Muscle layer of duodenum (tissue), 2 donors: ENCODE results near the gene RB1.

ENCODE experiments used
- H3K27ac ChIP-seq: one replicate; pipeline ENCODE4 v1.7.0; 2013; ENCODE audit warnings: mild to moderate bottlenecking, low read length
- H3K27me3 ChIP-seq: one replicate; pipeline ENCODE4 v1.7.0; 2013; ENCODE audit warnings: low read depth, mild to moderate bottlenecking, control low read depth, low read length
- H3K36me3 ChIP-seq, 2 donors: one replicate each; pipeline ENCODE4 v1.7.0; 2013; ENCODE audit warnings: low read length in 2 of 2, control low read depth in 1 of 2, mild to moderate bottlenecking in 1 of 2; ENCODE audit not compliant: insufficient read depth in 2 of 2, control insufficient read depth in 1 of 2
- H3K4me1 ChIP-seq, 2 donors: one replicate each; pipeline ENCODE4 v1.7.0; 2013; ENCODE audit warnings: low read length in 2 of 2, mild to moderate bottlenecking in 2 of 2, control low read depth in 1 of 2, moderate library complexity in 1 of 2; ENCODE audit not compliant: insufficient read depth in 2 of 2, control insufficient read depth in 1 of 2
- H3K4me3 ChIP-seq, 2 donors: one replicate each; pipeline ENCODE4 v1.7.0; 2013; ENCODE audit warnings: low read length in 2 of 2, low read depth in 1 of 2, mild to moderate bottlenecking in 1 of 2
- H3K9me3 ChIP-seq, 2 donors: one replicate each; pipeline ENCODE4 v1.7.0; 2013; ENCODE audit warnings: low read length in 2 of 2, control low read depth in 1 of 2, mild to moderate bottlenecking in 1 of 2; ENCODE audit not compliant: control insufficient read depth in 1 of 2
- donor health status: healthy.

The RB1 gene

DNA sequence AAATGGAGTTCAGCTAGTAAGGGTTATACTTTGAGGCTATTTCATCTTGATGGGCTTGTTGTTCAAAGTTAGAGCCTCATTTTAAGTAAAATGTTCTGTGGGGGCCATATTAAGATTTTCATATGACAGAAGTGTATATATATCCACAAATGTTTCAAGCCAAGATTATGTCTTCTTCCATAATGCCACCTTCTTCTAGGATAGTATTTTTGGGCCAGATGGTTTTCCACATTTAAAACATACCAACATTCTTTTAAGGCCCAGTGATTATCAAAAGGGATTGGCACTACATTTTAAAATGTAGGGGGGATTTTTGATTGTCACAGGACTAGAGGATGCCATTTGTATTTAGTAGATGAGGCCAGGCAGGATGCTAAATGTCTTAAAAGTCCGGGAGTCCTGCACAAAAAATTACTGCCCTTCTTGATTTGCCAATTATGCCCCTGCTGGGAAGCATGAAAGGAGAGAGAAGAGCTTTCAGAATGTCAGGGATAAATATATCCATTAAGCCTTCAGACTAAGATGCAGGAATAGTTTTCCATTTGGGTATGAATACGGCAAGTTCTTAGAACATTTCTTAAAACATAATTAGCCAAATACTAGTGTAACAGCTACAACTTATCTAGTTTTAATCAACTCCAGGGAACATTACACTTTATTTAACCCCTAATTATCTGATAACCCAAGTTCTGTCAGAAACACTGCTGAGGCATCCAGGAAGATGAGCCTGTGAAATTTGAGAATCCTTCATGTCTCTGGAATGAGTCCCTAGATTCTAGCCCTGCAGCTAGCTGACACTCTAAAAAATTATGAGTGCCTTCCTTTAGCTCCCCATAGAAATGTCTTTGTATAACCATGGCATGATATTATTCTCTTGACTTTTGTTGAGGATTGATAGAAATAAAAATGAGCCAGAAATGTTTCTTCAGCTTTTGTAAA, 36.6 kb upstream of the RB1 start:
- Histone ChIP-seq H3K27me3 (no peaks in the 10 kb centered on the region), H3K36me3 (peaks cover 24 to 31% of the 10 kb centered on the region in 2 donors), H3K9me3 (no peaks in the 10 kb centered on the region), H3K4me3 (no peak overlapping the region), H3K4me1 (peaks cover 0 to 4% of the 10 kb centered on the region in 2 donors), H3K27ac (no peak overlapping the region)

DNA sequence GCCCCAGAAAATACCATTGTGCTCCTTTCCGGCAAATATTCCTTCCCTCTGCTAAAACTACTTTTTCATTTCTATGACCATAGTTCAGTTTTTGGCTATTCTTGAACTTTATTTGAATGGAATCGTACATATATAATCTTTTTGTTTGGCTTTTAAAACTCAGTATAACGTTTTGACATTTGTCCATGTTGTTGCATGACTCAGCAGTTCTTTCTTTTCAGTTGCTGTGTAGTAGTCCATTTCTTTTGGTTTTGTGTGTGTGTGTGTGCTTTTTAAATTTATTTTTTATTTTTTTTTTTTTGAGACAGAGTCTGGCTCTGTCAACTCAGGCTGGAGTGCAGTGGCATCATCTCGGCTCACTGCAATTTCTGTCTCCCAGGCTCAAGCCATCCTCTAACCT, 35.5 kb upstream of the RB1 start:
- no peak overlapping the region for H3K27ac ChIP-seq

GRCh38 chr13:48273346-48273745, 30.2 kb upstream of the RB1 start:
- no peak overlapping the region for H3K27ac ChIP-seq
- no peak overlapping the region for H3K4me3 ChIP-seq
- no peaks in the 10 kb centered on the region for H3K9me3 ChIP-seq
- H3K27me3 ChIP-seq = no peaks in the 10 kb centered on the region
- peaks cover 0 to 5% of the 10 kb centered on the region in 2 donors for H3K36me3 ChIP-seq
- no peaks in the 10 kb centered on the region for H3K4me1 ChIP-seq

More for the DNA sequence above, 35.5 kb upstream of the RB1 start:
- Histone ChIP-seq H3K4me1 (peaks cover 0 to 4% of the 10 kb centered on the region in 2 donors), H3K9me3 (no peaks in the 10 kb centered on the region), H3K27me3 (no peaks in the 10 kb centered on the region), H3K4me3 (no peak overlapping the region), H3K36me3 (peaks cover 13 to 21% of the 10 kb centered on the region in 2 donors)

DNA sequence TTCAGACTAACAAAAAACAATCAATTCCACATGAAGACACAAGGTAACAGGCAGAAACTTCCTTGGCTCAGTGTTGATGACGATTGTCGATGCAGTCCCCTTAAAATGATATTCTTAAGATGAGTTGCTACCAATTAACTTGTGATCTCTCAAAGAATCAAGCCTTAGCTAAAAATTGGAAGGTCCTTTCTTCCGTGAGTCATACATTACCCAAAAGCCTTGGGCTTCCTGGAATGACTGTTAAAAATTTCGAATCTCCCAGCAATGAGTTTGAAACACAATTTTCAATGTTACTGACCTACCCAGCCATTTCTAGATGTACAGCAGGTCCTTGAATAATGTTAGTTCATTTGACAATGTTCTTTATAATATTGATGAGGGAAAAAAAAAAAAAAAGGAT, 28.0 kb upstream of the RB1 start:
- no peaks in the 10 kb centered on the region for H3K4me1 ChIP-seq
- H3K36me3 ChIP-seq = no peaks in the 10 kb centered on the region
- no peak overlapping the region for H3K4me3 ChIP-seq
- no peaks in the 10 kb centered on the region for H3K27me3 ChIP-seq
- no peaks in the 10 kb centered on the region for H3K9me3 ChIP-seq
- no peak overlapping the region for H3K27ac ChIP-seq

DNA sequence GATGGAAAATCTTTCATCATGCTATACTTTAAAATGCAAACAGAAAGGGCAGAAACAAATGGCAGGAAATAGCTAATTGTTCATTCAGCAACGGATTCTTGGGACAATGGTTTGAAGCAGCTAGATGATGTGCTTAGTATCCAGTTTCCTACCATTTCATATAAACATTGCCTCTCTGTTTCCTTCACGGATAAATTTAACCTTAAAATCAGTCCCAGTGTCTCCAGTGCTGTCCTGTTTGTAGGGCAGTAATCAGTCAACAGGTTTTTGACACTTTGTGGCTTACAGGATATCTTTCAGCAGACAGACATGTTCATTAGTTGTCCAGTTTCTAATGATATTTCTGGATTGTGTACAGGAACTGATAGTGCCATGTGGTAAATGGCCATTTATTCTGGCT, 24.7 kb upstream of the RB1 start:
- Histone ChIP-seq H3K36me3 (no peaks in the 10 kb centered on the region), H3K4me3 (no peak overlapping the region), H3K27ac (no peak overlapping the region), H3K27me3 (no peaks in the 10 kb centered on the region), H3K4me1 (no peaks in the 10 kb centered on the region), H3K9me3 (no peaks in the 10 kb centered on the region)

DNA sequence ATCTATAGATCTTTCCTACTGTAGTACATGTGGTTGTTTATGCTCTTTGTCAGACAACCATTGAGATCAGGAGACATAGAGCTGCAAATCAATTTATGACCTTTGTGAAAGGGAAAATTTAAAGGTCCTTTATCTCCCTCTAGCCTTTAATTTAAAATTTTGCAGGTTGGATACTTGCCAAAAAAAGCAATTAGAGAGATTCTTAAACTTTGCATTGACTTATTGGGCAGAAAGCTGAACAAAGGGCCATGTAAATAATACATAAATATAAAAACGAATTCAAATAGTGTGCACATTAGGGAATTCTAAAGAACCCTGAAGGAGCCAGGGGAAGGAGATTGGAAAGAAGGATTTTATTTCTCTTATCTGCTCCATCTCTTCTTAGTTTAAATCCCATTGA, 22.0 kb upstream of the RB1 start:
- H3K4me3 ChIP-seq = no peak overlapping the region
- H3K27ac ChIP-seq = no peak overlapping the region
- no peaks in the 10 kb centered on the region for H3K36me3 ChIP-seq
- H3K4me1 ChIP-seq = no peaks in the 10 kb centered on the region
- H3K27me3 ChIP-seq = no peaks in the 10 kb centered on the region
- no peaks in the 10 kb centered on the region for H3K9me3 ChIP-seq

GRCh38 chr13:48291730-48292129, 11.8 kb upstream of the RB1 start:
- Histone ChIP-seq H3K4me3 (no peak overlapping the region), H3K4me1 (no peaks in the 10 kb centered on the region), H3K36me3 (no peaks in the 10 kb centered on the region), H3K9me3 (no peaks in the 10 kb centered on the region), H3K27ac (no peak overlapping the region), H3K27me3 (no peaks in the 10 kb centered on the region)

DNA sequence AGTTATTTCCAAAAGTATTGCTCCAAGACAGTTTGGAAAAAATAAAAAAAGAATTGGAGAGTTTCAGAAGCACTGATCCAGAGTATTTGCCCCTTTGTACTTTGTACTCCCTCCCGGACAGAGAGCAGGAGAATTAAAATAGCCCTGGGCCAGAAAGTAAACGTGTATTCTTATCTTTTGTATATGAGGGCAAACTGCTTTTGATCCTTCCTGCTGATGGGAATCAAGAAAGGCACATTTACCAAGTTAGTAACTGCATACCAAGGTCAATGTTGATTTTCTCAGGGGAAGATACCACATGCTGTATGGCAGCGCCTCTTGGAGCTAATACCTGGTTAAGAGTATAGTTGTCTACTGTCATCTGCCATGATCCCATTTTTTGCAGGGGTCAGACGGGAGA, 10.9 kb upstream of the RB1 start:
- Histone ChIP-seq H3K27me3 (no peaks in the 10 kb centered on the region), H3K4me1 (no peaks in the 10 kb centered on the region), H3K9me3 (no peaks in the 10 kb centered on the region), H3K36me3 (no peaks in the 10 kb centered on the region), H3K27ac (no peak overlapping the region), H3K4me3 (no peak overlapping the region)

- Histone ChIP-seq H3K4me3 (no peak overlapping the region), H3K9me3 (no peaks in the 10 kb centered on the region), H3K36me3 (no peaks in the 10 kb centered on the region), H3K4me1 (no peaks in the 10 kb centered on the region), H3K27me3 (no peaks in the 10 kb centered on the region), H3K27ac (no peak overlapping the region)
These were observed 8.9 kb upstream of the RB1 start for GRCh38 chr13:48294653-48295052.

DNA sequence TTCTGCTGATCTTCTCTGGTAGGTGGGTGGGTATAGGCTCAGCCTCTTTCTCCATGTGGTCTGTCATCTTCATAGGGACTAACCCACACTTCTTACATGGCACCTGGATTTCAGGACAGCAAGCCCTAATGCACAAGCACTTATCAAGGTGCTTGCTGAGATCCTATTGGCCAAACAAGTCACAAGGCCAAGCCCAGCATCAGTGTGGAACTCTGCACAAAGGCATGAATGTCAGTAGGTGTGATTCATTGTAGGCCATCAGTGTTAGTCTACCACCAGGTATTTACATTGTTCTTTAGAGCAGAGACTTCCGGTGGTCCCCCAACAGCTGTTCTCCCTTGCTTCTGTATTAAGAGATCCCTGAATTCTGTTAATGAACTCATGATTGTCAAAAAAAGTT, 8.3 kb upstream of the RB1 start:
- Histone ChIP-seq H3K36me3 (no peaks in the 10 kb centered on the region), H3K4me3 (no peak overlapping the region), H3K4me1 (no peaks in the 10 kb centered on the region), H3K27ac (no peak overlapping the region), H3K27me3 (no peaks in the 10 kb centered on the region), H3K9me3 (no peaks in the 10 kb centered on the region)

GRCh38 chr13:48296528-48296927, 7.0 kb upstream of the RB1 start:
- Histone ChIP-seq H3K4me3 (no peak overlapping the region), H3K27ac (no peak overlapping the region), H3K9me3 (no peaks in the 10 kb centered on the region), H3K4me1 (no peaks in the 10 kb centered on the region), H3K36me3 (no peaks in the 10 kb centered on the region), H3K27me3 (no peaks in the 10 kb centered on the region)
